Measurements from ENCODE around the gene PTPRD.

PTPRD gene

GRCh38 chr9:9498128-9498527 lies 1114.7 kb downstream of the PTPRD start:
- Histone ChIP-seq H3K4me2 (ENCODE audit: low read depth, low read length, poor library complexity, severe bottlenecking) (no peak overlapping the region), H3K9me3 (ENCODE audit: insufficient read depth, low read depth, low read length) (no peaks in the 10 kb centered on the region), H4K20me1 (ENCODE audit: insufficient read depth, low read length, poor library complexity, severe bottlenecking) (no peaks in the 10 kb centered on the region), H3K4me3 (ENCODE audit: low read length, poor library complexity, severe bottlenecking) (no peak overlapping the region), H3K9ac (ENCODE audit: low read depth, low read length, poor library complexity, severe bottlenecking) (no peak overlapping the region), H3K27me3 (ENCODE audit: insufficient read depth, low read length, poor library complexity, severe bottlenecking) (no peaks in the 10 kb centered on the region), H3K9me2 (replicated peaks; ENCODE audit: low read depth, low read length) (no peaks in the 10 kb centered on the region), H2AFZ (ENCODE audit: low read length) (no peak overlapping the region), H3K79me2 (ENCODE audit: insufficient read depth, low read length) (no peaks in the 10 kb centered on the region), H3K4me1 (ENCODE audit: insufficient read depth, low read length, poor library complexity, severe bottlenecking) (no peaks in the 10 kb centered on the region), H3K36me3 (ENCODE audit: insufficient read depth, low read length) (no peaks in the 10 kb centered on the region), H3F3A (ENCODE audit: low read depth) (no peaks in the 10 kb centered on the region)
- TF ChIP-seq CTCF (conservative IDR thresholded peaks at IDR 0.05; ENCODE audit: low read length): no peak
- TF ChIP-seq EZH2phosphoT487 (IDR thresholded peaks at IDR 0.05; ENCODE audit: borderline replicate concordance): no peak

GRCh38 chr9:9494336-9494735 lies 1118.5 kb downstream of the PTPRD start:
- Histone ChIP-seq H2AFZ (ENCODE audit: low read length) (no peak overlapping the region), H3K9me2 (replicated peaks; ENCODE audit: low read depth, low read length) (no peaks in the 10 kb centered on the region)

GRCh38 chr9:9492506-9492905 lies 1120.3 kb downstream of the PTPRD start:
- Histone ChIP-seq H2AFZ (ENCODE audit: low read length) (no peak overlapping the region), H3K9me3 (ENCODE audit: insufficient read depth, low read depth, low read length) (no peaks in the 10 kb centered on the region), H3K79me2 (ENCODE audit: insufficient read depth, low read length) (no peaks in the 10 kb centered on the region), H3K4me1 (ENCODE audit: insufficient read depth, low read length, poor library complexity, severe bottlenecking) (no peaks in the 10 kb centered on the region), H3F3A (ENCODE audit: low read depth) (no peaks in the 10 kb centered on the region), H3K36me3 (ENCODE audit: insufficient read depth, low read length) (no peaks in the 10 kb centered on the region), H3K9me2 (replicated peaks; ENCODE audit: low read depth, low read length) (no peaks in the 10 kb centered on the region), H3K9ac (ENCODE audit: low read depth, low read length, poor library complexity, severe bottlenecking) (no peak overlapping the region), H3K4me3 (ENCODE audit: low read length, poor library complexity, severe bottlenecking) (no peak overlapping the region), H3K4me2 (ENCODE audit: low read depth, low read length, poor library complexity, severe bottlenecking) (no peak overlapping the region), H4K20me1 (ENCODE audit: insufficient read depth, low read length, poor library complexity, severe bottlenecking) (no peaks in the 10 kb centered on the region), H3K27me3 (ENCODE audit: insufficient read depth, low read length, poor library complexity, severe bottlenecking) (no peaks in the 10 kb centered on the region)
- TF ChIP-seq EZH2phosphoT487 (IDR thresholded peaks at IDR 0.05; ENCODE audit: borderline replicate concordance): no peak
- TF ChIP-seq CTCF (conservative IDR thresholded peaks at IDR 0.05; ENCODE audit: low read length): no peak

More at GRCh38 chr9:9494336-9494735, 1118.5 kb downstream of the PTPRD start:
- H4K20me1 ChIP-seq (ENCODE audit: insufficient read depth, low read length, poor library complexity, severe bottlenecking): no peaks in the 10 kb centered on the region
- no peaks in the 10 kb centered on the region for H3K4me1 ChIP-seq (ENCODE audit: insufficient read depth, low read length, poor library complexity, severe bottlenecking)
- no peaks in the 10 kb centered on the region for H3K36me3 ChIP-seq (ENCODE audit: insufficient read depth, low read length)
- H3K4me3 ChIP-seq (ENCODE audit: low read length, poor library complexity, severe bottlenecking): no peak overlapping the region
- H3K9me3 ChIP-seq (ENCODE audit: insufficient read depth, low read depth, low read length): no peaks in the 10 kb centered on the region
- no peaks in the 10 kb centered on the region for H3K27me3 ChIP-seq (ENCODE audit: insufficient read depth, low read length, poor library complexity, severe bottlenecking)
- H3K9ac ChIP-seq (ENCODE audit: low read depth, low read length, poor library complexity, severe bottlenecking): no peak overlapping the region
- H3K4me2 ChIP-seq (ENCODE audit: low read depth, low read length, poor library complexity, severe bottlenecking): no peak overlapping the region
- no peaks in the 10 kb centered on the region for H3F3A ChIP-seq (ENCODE audit: low read depth)
- TF ChIP-seq EZH2phosphoT487 (IDR thresholded peaks at IDR 0.05; ENCODE audit: borderline replicate concordance) (no peak), CTCF (conservative IDR thresholded peaks at IDR 0.05; ENCODE audit: low read length) (no peak)
- H3K79me2 ChIP-seq (ENCODE audit: insufficient read depth, low read length): no peaks in the 10 kb centered on the region

Data from Loucy (cell line).